H1 (cell line): Measurements from ENCODE around the gene BCL2L12. TPM values are rescaled to one million over a fixed set of nuclear protein-coding genes. Genes with fewer than 3 reads are reported as not detected.

Source experiments
- CTCF ChIA-PET: fragments of 300-600 bp; sonication (Branson Sonifier 250); formaldehyde crosslinking; loops from one replicate; lab custom pipeline; 2021; ENCODE audit not compliant: partially characterized antibody; lab: Charles Lee
- POLR2A ChIA-PET: fragments of 300-600 bp; sonication (Branson Sonifier 250); formaldehyde crosslinking; loops from one replicate; lab custom pipeline; 2021; ENCODE audit warnings: inconsistent platforms; ENCODE audit not compliant: partially characterized antibody; lab: Charles Lee
- DNase-seq, 2 experiments: peaks; one replicate each; pipeline versions ENCODE4 v3.0.0 to v3.0.0-alpha.2; 2010 to 2022; ENCODE audit warnings: low spot score in 2 of 2, low read depth in 1 of 2, mixed read lengths in 1 of 2
- FAIRE-seq: peaks from 2 replicates; lab custom pipeline; 2011; peaks lifted over from hg19 to GRCh38; lab: Jason Lieb, UNC
- H2AFZ ChIP-seq: 2 replicates; pipeline ENCODE4 v1.8.1; 2012; ENCODE audit warnings: low read length, inconsistent platforms
- H2AK5ac ChIP-seq: 2 replicates; pipeline ENCODE4 v1.6.1; 2013; ENCODE audit warnings: low read depth, low read length
- H2BK120ac ChIP-seq: replicated peaks from 2 replicates; pipeline ENCODE3; 2013; ENCODE audit warnings: low read depth, low read length, inconsistent platforms
- H2BK12ac ChIP-seq: 2 replicates; pipeline ENCODE4 v1.6.1; 2013; ENCODE audit warnings: low read depth, low read length
- H2BK15ac ChIP-seq: 2 replicates; pipeline ENCODE4 v1.6.1; 2013; ENCODE audit warnings: low read length
- H2BK20ac ChIP-seq: 2 replicates; pipeline ENCODE4 v1.6.1; 2013; ENCODE audit warnings: low read length
- H2BK5ac ChIP-seq: 2 replicates; pipeline ENCODE4 v1.6.1; 2013; ENCODE audit warnings: low read depth, low read length
- H3K14ac ChIP-seq: 2 replicates; pipeline ENCODE4 v1.6.1; 2013; ENCODE audit warnings: inconsistent platforms; ENCODE audit not compliant: insufficient read length
- H3K18ac ChIP-seq: 2 replicates; pipeline ENCODE4 v1.6.1; 2013; ENCODE audit warnings: low read length; ENCODE audit errors: extremely low read depth
- H3K23ac ChIP-seq: 2 replicates; pipeline ENCODE4 v1.6.1; 2013; ENCODE audit warnings: inconsistent platforms; ENCODE audit not compliant: insufficient read length
- H3K23me2 ChIP-seq: 2 replicates; pipeline ENCODE4 v1.6.1; 2013; ENCODE audit warnings: low read depth, low read length
- H3K27ac ChIP-seq: 2 replicates; pipeline ENCODE4 v1.6.1; 2011; ENCODE audit warnings: low read depth, low read length, inconsistent platforms
- H3K27me3 ChIP-seq, 4 experiments: replicated peaks in 1 of 4; 1 replicate in 1 of 4; 2 replicates in 3 of 4; pipeline versions ENCODE4 v1.6.1 to v1.8.1; 2011 to 2013; ENCODE audit warnings: low read length in 3 of 4, mild to moderate bottlenecking in 3 of 4, inconsistent platforms in 2 of 4, mixed read lengths in 2 of 4, moderate library complexity in 1 of 4; ENCODE audit not compliant: control insufficient read depth in 3 of 4, insufficient read depth in 3 of 4; ENCODE audit errors: extremely low read depth in 1 of 4
- H3K36me3 ChIP-seq, 4 experiments: 2 replicates each; pipeline versions ENCODE4 v1.6.1 to v1.8.1; 2011 to 2013; ENCODE audit warnings: mild to moderate bottlenecking in 4 of 4, low read length in 3 of 4, moderate library complexity in 2 of 4, control low read depth in 1 of 4, inconsistent platforms in 1 of 4; ENCODE audit not compliant: insufficient read depth in 4 of 4, control insufficient read depth in 2 of 4
- H3K4ac ChIP-seq: replicated peaks from 2 replicates; pipeline ENCODE3; 2013; ENCODE audit warnings: low read length, low read depth, mixed read lengths, inconsistent platforms; ENCODE audit not compliant: insufficient read length
- H3K4me1 ChIP-seq, 4 experiments: replicated peaks in 1 of 4; 1 replicate in 1 of 4; 2 replicates in 3 of 4; pipeline versions ENCODE4 v1.6.1 to v1.8.1; 2011 to 2013; ENCODE audit warnings: low read length in 3 of 4, inconsistent platforms in 2 of 4, mixed read lengths in 1 of 4; ENCODE audit not compliant: insufficient read depth in 4 of 4, control insufficient read depth in 3 of 4
- H3K4me2 ChIP-seq, 2 experiments: 2 replicates each; pipeline versions ENCODE4 v1.6.1 to v1.8.1; 2011 to 2013; ENCODE audit warnings: low read depth in 2 of 2, low read length in 2 of 2, control low read depth in 1 of 2, inconsistent platforms in 1 of 2, mild to moderate bottlenecking in 1 of 2; ENCODE audit not compliant: insufficient read depth in 1 of 2
- H3K4me3 ChIP-seq, 4 experiments: fragments of 200-600, 300-600 bp in 1 of 4; sonication (generic), shearing (Covaris generic), sonication (Bioruptor Twin) in 1 of 4; 2 replicates each; pipeline versions ENCODE4 v1.5.1 to v1.8.1; 2011 to 2016; ENCODE audit warnings: low read length in 4 of 4, low read depth in 3 of 4, control low read depth in 2 of 4, inconsistent platforms in 2 of 4, mild to moderate bottlenecking in 2 of 4, mixed read lengths in 1 of 4, moderate library complexity in 1 of 4; ENCODE audit not compliant: insufficient read depth in 2 of 4; ENCODE audit errors: extremely low read depth in 1 of 4
- H3K56ac ChIP-seq: replicated peaks from 2 replicates; pipeline ENCODE3; 2013; ENCODE audit warnings: low read depth, mild to moderate bottlenecking, mixed read lengths, low read length, inconsistent platforms; ENCODE audit not compliant: insufficient read length
- H3K79me1 ChIP-seq: 2 replicates; pipeline ENCODE4 v1.6.1; 2013; ENCODE audit warnings: low read depth, low read length, control low read depth
- H3K79me2 ChIP-seq, 2 experiments: 2 replicates each; pipeline versions ENCODE4 v1.6.1 to v1.8.1; 2012 to 2013; ENCODE audit warnings: low read length in 2 of 2, mild to moderate bottlenecking in 2 of 2, inconsistent platforms in 1 of 2; ENCODE audit not compliant: insufficient read depth in 2 of 2, control insufficient read depth in 1 of 2
- H3K9ac ChIP-seq, 4 experiments: replicated peaks in 1 of 4; 1 replicate in 1 of 4; 2 replicates in 3 of 4; pipeline versions ENCODE4 v1.6.1 to v1.8.1; 2011 to 2013; ENCODE audit warnings: low read depth in 3 of 4, low read length in 3 of 4, control low read depth in 2 of 4, mild to moderate bottlenecking in 2 of 4, moderate library complexity in 2 of 4, inconsistent platforms in 1 of 4; ENCODE audit errors: extremely low read depth in 1 of 4
- H3K9me3 ChIP-seq, 2 experiments: 2 replicates each; pipeline versions ENCODE4 v1.6.1 to v1.8.1; 2012 to 2013; ENCODE audit warnings: mild to moderate bottlenecking in 2 of 2, moderate library complexity in 2 of 2, control low read depth in 1 of 2, inconsistent platforms in 1 of 2, low read depth in 1 of 2, low read length in 1 of 2, mixed read lengths in 1 of 2; ENCODE audit not compliant: insufficient read depth in 2 of 2
- H4K20me1 ChIP-seq, 2 experiments: replicated peaks in 1 of 2; 2 replicates each; pipeline versions ENCODE3 to v1.8.1; 2011 to 2013; ENCODE audit warnings: inconsistent platforms in 2 of 2, low read length in 2 of 2, mild to moderate bottlenecking in 1 of 2; ENCODE audit not compliant: insufficient read depth in 2 of 2, control insufficient read depth in 1 of 2
- H4K5ac ChIP-seq: 2 replicates; pipeline ENCODE4 v1.6.1; 2013; ENCODE audit warnings: low read length, low read depth, mixed read lengths, inconsistent platforms; ENCODE audit not compliant: insufficient read length
- H4K8ac ChIP-seq: 2 replicates; pipeline ENCODE4 v1.8.0; 2013; ENCODE audit warnings: mild to moderate bottlenecking, moderate library complexity, low read length, inconsistent platforms; ENCODE audit not compliant: insufficient read depth; ENCODE audit errors: extremely low read depth
- H4K91ac ChIP-seq: replicated peaks from 2 replicates; pipeline ENCODE3; 2013; ENCODE audit warnings: low read length, mixed read lengths, inconsistent platforms; ENCODE audit not compliant: insufficient read length
- ATF2 ChIP-seq: IDR thresholded peaks from 2 replicates; pipeline ENCODE4 v1.6.1; 2012; ENCODE audit warnings: low read length, inconsistent platforms
- GABPA ChIP-seq: IDR thresholded peaks from 2 replicates; pipeline ENCODE4 v1.6.1; 2011; ENCODE audit warnings: mild to moderate bottlenecking, low read length, moderate library complexity, borderline replicate concordance; ENCODE audit not compliant: insufficient read depth
- HDAC6 ChIP-seq: IDR thresholded peaks from one replicate; pipeline ENCODE4 v1.7.1; 2012; ENCODE audit warnings: low read depth, mild to moderate bottlenecking, inconsistent platforms, low read length, moderate library complexity
- JUND ChIP-seq: IDR thresholded peaks from 2 replicates; pipeline ENCODE4 v1.6.1; 2011; ENCODE audit warnings: mild to moderate bottlenecking, improper control_type of control experiment, low read length
- POLR2AphosphoS5 ChIP-seq: IDR thresholded peaks from 2 replicates; pipeline ENCODE4 v1.6.1; 2011; ENCODE audit warnings: low read depth, low read length
- POU5F1 ChIP-seq: IDR thresholded peaks from 2 replicates; pipeline ENCODE4 v1.6.1; 2011; ENCODE audit warnings: low read depth, mild to moderate bottlenecking, low read length, moderate library complexity
- RNF2 ChIP-seq: fragments of 200-900, 300-1000 bp; sonication (generic); IDR thresholded peaks from 2 replicates; pipeline ENCODE4 v1.7.1; 2016; ENCODE audit warnings: borderline replicate concordance, low read depth, mild to moderate bottlenecking, antibody characterized with exemption, low read length; ENCODE audit not compliant: poor library complexity, severe bottlenecking; ENCODE audit errors: missing control alignments
- SAP30 ChIP-seq: fragments of 300-600 bp; sonication (generic); IDR thresholded peaks from 2 replicates; pipeline ENCODE4 v1.7.1; 2012; ENCODE audit warnings: low read length, moderate library complexity, mild to moderate bottlenecking, inconsistent platforms; ENCODE audit not compliant: insufficient read depth, insufficient replicate concordance
- SIRT6 ChIP-seq: IDR thresholded peaks from one replicate; pipeline ENCODE4 v1.7.1; 2012; ENCODE audit warnings: low read length, inconsistent platforms
- WGBS, 2 experiments: shearing (Covaris generic) in 1 of 2; methylation state at CpG; one replicate each; pipeline versions ENCODE4 v1.1.6 to v1.1.7; 2013 to 2015; ENCODE audit warnings: low lambda C conversion rate in 2 of 2, mixed read lengths in 2 of 2, inconsistent platforms in 1 of 2, low coverage in 1 of 2, missing lambda C conversion rate in 1 of 2; ENCODE audit not compliant: insufficient replicate concordance in 2 of 2, insufficient coverage in 1 of 2, insufficient read length in 1 of 2; ENCODE audit errors: extremely low coverage in 1 of 2, missing lambda C conversion rate in 1 of 2; 5-methylcytosine and 5-hydroxymethylcytosine counted together
- polyA plus RNA-seq, 7 experiments: library from polyadenylated mRNA; depleted of rRNA in 3 of 7; stranded (reverse) in 5 of 7; unstranded in 2 of 7; fragments of >200 nt in 5 of 7; fragments of 200-250 nt in 2 of 7; gene quantifications; 1 replicate in 5 of 7; 2 replicates in 1 of 7; 4 replicates in 1 of 7; pipeline versions ENCODE4 v1.2.1 to v1.2.3, GENCODE V29; 2011 to 2013; ENCODE audit warnings: missing spikeins in 2 of 7, mixed read lengths in 2 of 7
- total RNA-seq: library from RNA; stranded (reverse); fragmentation: NEBNext Ultra II Directional; extraction: Animal tissue kit (Norgen Biotek cat#: 25700); gene quantifications from 2 replicates; pipeline ENCODE4 v1.2.1, GENCODE V29; 2021

BCL2L12 gene
- total and polyA plus RNA-seq, 2 of the 8 experiments (the other 6 are each of a cell fraction or from before 2014, with no cell fraction given): 126 to 209 TPM

GRCh38 chr19:49676136-49676783 is 10.5 kb downstream of the BCL2L12 start:
- H3K23ac ChIP-seq: no peak overlapping the region
- peak overlapping the region; percentile 100 for H3K27ac ChIP-seq
- H4K8ac ChIP-seq: peak overlapping the region; percentile 96; the same call in 1 of the 2 replicates
- 0 out of 2 replicates have a peak overlapping the region, but pooled peaks have one; percentile 32 for H2AK5ac ChIP-seq
- FAIRE-seq (peak; percentile 95), DNase-seq (peak in 1 of 2 experiments; percentile 82)
- H3K36me3 ChIP-seq: peaks cover 0 to 8% (median 4%) of the 10 kb centered on the region in 4 experiments; a peak in 4 of 8 replicates
- H4K20me1 ChIP-seq: peaks cover 10 to 25% of the 10 kb centered on the region in 2 experiments
- ChIA-PET CTCF (interaction anchor here (0.6 to 7.4 kb wide), 13 partner anchors 9 to 626 kb away, joined by 3 to 39 read pairs (median 4); partner anchors contain the start of genes BCL2L12, CPT1C, IRF3 and RRAS), POLR2A (interaction anchor here (0.7 to 14.5 kb wide), 52 partner anchors 14 to 1057 kb away, joined by 3 to 275 read pairs (median 4); partner anchors contain the start of genes ADM5, AKT1S1, ALDH16A1 and AP2A1)
- H3K14ac ChIP-seq: no peak overlapping the region
- H3K79me1 ChIP-seq: peaks cover 2% of the 10 kb centered on the region; the same call in 1 of the 2 replicates
- H3K18ac ChIP-seq: peak overlapping the region; percentile 96
- H3K4ac ChIP-seq: peak overlapping the region; percentile 82
- H2BK120ac ChIP-seq: peak overlapping the region; percentile 99
- H2BK5ac ChIP-seq: peak overlapping the region; percentile 99
- no peaks in the 10 kb centered on the region for H3K27me3 ChIP-seq
- H3K56ac ChIP-seq: peak overlapping the region; percentile 86
- H4K5ac ChIP-seq: peak overlapping the region; percentile 99
- peaks cover 17 to 39% of the 10 kb centered on the region in 2 experiments for H3K79me2 ChIP-seq
- H4K91ac ChIP-seq: peak overlapping the region; percentile 99
- H2AFZ ChIP-seq: peak overlapping the region; percentile 95
- H2BK12ac ChIP-seq: peak overlapping the region; percentile 99; the same call in 1 of the 2 replicates
- peak overlapping the region; percentile 71 to 76 for H3K4me2 ChIP-seq
- H2BK20ac ChIP-seq: no peak overlapping the region; the same call in 1 of the 2 replicates
- H3K4me3 ChIP-seq: peak overlapping the region; percentile 63 to 80 (median 70)
- H3K4me1 ChIP-seq: peaks cover 2 to 24% (median 12%) of the 10 kb centered on the region in 4 experiments
- no peaks in the 10 kb centered on the region for H3K9me3 ChIP-seq
- peaks cover 4% of the 10 kb centered on the region for H3K23me2 ChIP-seq
- H3K9ac ChIP-seq: peak overlapping the region; percentile 86 to 100 (median 96)
- 1% methylated on average over 27 of the region's 27 CpGs; no CpG with 5 or more reads in 1 of the 2 experiments for WGBS, 2 experiments
- no peak overlapping the region for H2BK15ac ChIP-seq
- TF ChIP-seq GABPA: no peak
- no peak for TF ChIP-seq HDAC6
- TF ChIP-seq SAP30: no peak
- TF ChIP-seq ATF2: no peak
- TF ChIP-seq POLR2AphosphoS5: peak; percentile 96
- no peak for TF ChIP-seq SIRT6
- no peak for TF ChIP-seq RNF2
- peak; percentile 94 for TF ChIP-seq JUND
- no peak for TF ChIP-seq POU5F1
